ENCODE data around the gene PAM16.
"Not testable (repeated sequence)": the region's sequence is repeated elsewhere in the genome, so short reads cannot be mapped to it uniquely, and the experiment has no call there.

The PAM16 gene

DNA sequence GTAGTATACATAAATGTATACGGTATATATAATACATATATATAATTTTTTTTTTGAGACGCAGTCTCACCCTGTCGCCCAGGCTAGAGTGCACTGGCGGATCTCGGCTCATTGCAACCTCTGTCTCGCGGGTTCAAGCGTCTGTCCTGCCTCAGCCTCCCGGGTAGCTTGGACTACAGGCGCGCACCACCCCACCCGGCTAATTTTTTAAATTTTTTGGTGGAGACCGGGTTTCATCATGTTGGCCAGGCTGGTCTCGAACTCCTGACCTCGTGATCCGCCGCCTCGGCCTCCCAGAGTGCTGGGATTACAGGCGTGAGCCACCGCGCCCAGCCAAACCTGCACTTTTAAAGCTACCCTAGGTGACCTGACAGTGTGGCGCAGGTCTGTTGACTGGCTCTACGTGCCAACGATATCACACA, 745 bp downstream of the PAM16 start:
- no peak for DNase-seq

DNA sequence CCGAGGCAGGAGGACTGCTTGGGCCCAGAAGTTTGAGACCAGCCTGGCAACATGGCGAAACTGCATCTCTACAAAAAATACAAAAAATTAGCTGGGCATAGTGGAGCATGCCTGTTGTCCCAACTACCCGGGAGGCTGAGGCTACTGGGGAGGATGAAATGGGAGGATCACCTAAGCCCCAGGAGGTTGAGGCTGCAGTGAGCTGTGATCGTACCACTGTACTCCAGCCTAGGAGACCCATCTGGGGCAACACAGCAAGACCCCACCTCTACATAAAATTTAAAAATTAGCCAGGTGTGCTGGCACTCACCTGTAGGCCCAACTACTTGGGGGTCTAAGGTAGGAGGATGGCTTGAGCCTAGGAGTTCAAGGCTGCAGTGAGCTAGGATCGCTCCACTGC, 1.8 kb downstream of the PAM16 start:
- DNase-seq = no peak

DNA sequence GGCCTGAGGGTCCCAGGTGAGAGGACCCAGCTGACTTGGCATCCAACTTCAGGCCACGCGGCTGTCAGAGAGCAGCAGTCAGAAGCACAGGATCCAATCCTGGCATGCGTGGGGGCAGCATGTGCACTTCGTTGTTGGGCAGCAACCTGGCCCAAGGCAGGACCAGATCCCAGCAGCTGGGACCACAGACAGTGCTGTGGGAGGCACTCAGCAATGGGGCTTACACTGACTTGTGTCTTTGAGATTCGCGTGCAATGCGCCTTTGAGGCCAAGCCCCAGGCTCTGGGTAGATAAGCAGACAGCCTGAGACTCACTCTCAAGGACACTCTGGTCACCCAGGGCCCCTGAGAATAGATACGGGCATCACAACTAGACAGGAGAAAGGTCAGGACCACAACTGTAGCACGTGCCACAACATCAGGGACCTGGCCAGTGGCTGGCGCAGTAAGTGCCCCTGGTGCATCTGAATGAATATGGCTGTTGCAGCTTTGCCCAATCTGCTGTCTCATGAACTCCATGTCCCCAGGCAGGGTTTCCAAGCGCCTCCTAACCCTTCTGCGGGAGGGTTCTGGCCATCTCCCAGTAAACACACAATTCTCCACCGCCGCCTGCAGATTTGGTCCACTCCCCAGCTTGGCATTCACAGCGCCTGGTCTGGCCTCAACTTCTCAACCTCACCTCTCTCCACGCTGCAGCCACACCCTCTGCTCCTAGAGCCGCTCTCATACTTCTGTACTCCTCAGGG, 3.2 kb downstream of the PAM16 start:
- no peak for DNase-seq

DNA sequence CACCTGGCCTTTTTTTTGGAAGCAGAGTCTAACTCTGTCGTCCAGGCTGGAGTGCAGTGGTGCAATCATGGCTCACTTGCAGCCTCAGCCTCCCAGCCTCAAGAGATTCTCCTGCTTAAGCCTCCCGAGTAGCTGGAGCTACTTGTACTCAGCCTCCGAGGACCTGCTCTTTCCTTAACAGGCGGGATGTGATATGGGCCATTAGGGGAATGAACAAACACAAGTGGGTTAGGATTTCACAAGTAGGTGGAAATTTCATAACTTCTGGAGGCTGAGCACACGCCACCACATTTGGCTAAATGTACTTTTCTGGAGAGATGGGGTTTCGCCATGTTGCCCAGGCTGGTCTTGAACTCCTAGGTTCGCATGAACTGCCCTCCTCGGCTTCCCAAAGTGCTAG, 4.1 kb downstream of the PAM16 start:
- no peak for DNase-seq

DNA sequence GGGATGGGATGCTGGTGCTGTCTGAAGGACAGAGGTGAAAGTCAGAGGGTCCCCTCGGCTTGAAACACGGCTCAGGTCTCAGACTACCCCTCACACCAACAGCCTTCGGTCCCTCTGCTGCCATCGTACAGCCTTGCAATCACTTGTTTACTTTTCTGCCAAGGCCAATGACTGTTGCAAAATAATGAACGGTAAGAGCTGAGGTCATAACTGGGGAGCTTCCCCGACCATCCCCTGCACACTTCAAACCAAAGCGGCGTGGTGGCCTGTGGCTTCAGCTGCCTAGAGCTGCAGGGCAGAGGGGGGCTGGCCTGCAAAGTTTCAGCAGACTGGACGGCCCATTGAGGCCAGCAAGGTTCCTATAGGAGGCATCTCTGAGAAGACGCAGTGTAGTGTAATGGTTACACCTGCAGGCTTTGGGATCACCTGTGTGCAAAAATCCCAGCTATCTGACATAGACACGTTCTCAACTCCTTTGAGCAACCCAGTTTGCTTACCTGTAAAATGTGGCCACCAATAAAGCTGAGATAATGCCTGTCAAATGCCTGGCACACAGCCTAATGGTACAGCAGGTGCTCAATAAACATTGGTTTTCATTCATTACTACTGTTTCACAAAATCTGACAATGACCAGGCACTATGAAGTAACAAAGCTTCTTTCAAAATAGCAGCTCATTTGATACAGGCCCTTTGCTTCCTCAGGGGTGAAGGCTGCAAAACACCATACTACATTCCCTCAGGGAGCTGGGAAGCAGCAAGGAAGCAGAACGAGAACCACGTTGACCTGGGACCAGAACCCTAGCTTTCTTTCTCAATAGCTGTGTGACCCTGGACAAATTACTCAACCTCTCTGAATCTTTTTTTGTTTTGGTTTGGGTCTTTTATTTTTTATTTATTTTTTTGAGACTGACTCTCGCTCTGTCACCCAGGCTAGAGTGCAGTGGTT, 5.0 kb downstream of the PAM16 start:
- no peak for DNase-seq

DNA sequence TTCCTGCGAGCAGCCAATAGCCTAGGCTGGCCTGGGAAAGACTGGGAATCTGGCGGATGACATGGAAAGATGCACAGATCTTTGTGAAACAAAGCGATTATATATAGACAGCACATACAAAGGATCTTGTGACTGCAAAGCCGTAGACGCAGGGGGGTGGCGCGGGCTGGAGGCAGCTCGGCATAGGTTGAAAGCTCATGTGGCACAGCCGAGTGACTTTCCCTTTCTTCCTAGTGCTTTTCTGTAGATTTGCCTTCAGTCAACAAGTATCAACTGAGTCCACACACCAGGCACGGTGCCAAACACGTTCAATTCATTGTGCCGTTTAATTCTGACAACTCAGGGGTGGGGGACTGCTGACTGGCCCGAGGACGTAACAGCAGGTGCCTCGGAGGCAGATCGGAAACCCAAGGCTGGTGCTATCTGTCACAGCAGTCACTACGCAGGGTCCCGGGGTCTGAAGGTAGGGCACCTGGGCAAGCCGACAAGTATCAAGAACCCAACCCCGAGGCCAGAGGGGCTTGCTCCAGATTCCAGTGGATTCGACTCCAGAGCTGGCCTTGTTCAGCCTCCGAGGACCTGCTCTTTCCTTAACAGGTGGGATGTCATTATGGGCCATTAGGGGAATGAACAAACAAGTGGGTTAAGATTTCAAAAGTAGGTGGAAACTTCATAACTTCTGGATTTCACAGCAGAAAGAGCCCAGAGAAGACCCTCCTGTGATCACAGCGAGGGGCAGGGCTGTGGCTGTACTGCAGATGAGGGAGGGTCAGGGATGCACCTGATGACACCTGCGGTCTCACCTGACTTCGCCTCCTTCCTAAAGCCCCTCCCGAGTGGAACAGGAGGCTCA, 5.9 kb downstream of the PAM16 start:
- no peak for DNase-seq

DNA sequence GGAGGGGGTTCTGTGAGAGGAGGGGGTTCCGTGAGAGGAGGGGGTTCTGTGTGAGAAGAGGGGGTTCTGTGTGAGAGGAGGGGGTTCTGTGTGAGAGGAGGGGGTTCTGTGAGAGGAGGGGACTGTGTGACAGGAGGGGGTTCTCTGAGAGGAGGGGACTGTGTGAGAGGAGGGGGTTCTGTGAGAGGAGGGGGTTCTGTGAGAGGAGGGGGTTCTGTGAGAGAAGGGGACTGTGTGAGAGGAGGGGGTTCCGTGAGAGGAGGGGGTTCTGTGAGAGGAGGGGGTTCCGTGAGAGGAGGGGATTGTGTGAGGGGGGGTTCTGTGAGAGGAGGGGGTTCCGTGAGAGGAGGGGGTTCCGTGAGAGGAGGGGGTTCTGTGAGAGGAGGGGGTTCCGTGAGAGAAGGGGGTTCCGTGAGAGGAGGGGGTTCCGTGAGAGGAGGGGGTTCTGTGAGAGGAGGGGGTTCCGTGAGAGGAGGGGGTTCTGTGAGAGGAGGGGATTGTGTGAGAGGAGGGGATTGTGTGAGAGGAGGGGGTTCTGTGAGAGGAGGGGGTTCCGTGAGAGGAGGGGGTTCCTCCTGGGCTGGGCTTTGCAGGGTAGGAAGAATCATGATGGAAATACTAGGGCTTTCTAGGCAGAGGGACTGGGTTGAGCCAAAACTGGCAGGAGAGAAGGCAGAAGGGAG, 6.7 kb downstream of the PAM16 start:
- not testable (repeated sequence) for DNase-seq

DNA sequence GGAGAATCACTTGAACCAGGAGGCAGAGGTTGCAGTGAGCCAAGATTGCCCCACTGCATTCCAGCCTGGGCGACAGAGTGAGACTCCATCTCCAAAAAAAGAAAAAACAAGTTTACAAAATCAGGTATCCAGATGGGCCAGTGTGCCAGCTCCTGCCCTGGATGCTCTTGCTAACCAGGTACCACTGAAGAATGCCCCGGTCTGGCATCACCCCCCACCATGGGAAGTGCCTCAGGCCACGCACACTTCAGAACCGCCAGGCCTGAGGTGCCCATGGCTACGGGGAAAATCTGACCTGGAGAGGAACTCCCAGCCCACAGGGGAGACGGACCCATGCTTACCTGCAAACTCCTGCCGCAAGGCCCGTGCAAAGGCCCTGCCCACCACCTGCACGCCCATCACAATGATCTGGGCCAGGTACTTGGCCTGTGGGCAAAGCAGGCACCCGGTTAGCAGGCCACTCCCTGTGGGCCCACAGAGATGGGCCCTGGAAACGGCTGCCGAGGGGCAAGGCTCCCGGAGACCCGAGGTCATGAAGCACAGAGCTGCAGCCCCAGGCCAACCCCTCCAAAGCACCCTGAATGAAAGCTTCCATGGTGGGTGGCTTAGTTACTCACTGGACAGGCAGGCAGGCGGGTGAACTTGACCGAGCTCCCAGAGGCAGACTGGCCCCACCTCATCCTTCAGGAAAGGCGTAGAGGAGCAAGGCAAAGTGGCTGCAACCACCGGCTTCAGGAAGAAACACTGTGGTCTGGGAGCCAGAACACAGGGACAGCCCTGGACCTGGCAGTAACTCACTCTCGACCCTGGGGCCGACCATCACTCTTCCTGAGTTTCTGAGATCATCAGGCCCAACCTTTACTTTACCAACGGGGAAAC, 8.0 kb downstream of the PAM16 start:
- DNase-seq = no peak

DNA sequence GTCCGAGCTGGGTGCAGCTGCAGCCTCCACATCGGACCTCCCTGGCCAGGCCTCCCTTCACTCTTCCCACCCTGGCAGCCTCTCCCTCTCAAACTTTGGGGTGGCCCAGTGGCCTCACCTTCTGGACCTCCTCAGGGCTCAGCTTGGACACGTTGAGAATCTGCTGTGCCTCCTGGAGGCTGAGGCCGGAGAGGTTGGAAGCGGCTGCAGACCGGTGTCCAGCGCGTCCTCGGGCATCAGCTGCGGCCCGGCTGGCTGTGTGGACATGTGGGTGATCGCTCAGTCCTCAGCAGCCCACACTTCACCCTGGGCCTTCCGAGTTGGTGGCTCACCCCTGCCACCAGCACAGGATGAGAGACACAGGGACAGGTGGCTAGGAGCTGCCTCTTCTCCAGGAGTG, 9.9 kb downstream of the PAM16 start:
- no peak for DNase-seq

DNA sequence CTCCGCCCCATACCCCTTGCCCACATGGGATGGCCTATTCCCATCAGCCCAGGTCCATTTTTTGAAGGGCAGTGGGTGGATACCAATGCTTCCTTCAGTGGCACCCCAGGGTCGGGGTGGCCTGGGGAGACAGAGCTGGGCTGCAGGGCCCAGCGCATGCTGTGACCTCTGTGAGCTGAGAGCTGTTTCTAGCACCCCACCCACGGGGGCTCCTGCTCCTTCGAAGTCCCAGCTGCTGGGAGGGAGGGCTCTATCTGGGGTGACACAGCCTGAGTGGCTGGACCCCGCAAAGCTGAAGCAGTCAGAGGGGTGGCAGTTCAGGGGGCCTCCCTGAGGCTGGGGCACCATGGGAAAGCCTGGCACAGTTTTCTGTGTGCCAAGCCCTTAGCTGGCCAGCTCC, 10.7 kb downstream of the PAM16 start:
- DNase-seq = no peak

DNA sequence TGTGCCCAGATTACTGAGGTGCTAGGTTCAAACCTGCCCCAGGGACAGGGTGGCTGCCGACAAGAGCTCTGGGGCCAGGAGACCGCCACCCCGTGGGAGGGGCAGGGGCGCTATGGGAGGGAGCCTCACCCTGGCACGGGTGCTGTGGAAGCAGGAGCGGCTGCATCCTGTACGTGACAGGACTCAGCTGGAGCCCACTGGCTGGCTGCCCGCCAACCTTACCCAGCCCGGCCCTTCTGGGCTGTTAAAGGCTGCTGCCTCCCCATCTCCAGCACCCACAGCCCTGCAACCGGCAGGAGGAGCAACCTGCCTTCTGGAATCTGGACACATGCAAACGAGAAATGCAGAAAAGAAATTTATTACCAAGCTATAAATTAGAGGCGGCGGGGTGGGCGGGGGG, 11.2 kb downstream of the PAM16 start:
- DNase-seq = no peak

DNA sequence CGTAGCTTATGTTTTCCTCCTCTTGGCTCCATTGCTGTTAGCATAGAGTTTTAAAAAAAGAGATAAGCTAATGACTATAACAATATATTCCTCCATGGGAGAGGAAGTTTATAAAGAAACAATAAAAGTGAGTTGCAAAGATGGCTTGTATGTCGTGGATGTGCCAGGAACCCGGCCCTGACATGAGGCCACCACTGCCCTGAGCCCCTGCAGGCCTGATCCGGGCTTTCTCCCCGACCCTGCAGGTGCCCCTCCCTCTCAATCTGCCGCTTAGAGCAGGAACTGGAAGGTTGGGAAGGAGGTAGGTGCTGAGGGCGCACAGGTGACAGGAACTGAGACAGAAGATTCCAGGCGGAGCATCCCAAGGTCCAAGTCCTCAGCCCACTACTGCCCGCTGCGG, 11.7 kb downstream of the PAM16 start:
- DNase-seq = no peak

DNA sequence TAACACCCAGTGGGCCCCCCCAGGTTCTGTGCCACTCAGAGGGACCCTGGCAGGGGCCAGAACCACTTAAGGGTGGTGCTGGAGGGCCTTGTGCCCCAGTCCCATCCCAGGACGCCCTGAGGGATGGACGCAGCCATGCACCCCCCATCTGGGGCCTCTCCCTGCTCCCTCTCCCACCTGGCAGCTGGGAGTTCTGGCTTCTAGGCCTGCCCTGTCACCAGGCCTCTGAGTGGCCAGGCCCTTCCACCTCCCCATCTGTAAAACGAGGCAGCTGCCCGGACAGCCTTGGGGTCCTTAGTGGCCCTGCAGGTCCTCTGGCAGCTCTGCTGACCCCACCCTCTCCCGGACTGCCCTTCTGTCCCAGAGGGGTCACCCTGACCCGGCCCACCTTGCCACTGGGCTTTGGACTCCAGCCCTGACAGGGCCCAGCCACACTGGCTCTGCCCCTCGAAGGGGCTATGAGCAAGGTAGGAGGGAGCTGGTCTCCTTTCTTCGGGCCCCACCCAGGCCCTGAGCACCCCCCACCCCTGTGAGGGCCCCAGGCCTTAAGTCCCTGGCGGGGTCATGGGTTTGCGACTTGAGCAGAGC, 12.3 kb downstream of the PAM16 start:
- no peak for DNase-seq

DNA sequence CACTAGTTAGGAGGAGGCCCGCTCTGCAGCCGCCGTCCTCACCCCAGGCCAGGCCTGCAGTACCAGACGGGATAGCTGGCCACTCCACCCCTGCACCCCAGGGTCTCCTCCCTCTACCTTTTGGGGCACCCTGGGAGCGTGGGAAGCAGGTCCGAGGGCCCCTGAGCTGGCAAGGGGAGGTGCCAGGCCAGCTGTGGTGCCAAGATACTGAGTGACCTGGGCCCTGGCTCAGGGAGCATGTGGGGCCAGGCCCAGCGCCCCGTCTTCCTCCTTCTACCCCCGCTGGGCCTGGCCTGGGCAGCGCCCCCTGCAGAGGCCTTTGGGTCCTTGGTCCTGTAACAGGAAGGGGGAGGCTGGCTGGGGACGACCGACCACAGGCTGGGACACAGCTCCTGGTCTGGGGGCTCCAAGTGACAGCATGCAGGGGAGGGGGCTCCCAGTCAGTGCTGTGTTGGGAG, 13.0 kb downstream of the PAM16 start:
- no peak for DNase-seq

DNA sequence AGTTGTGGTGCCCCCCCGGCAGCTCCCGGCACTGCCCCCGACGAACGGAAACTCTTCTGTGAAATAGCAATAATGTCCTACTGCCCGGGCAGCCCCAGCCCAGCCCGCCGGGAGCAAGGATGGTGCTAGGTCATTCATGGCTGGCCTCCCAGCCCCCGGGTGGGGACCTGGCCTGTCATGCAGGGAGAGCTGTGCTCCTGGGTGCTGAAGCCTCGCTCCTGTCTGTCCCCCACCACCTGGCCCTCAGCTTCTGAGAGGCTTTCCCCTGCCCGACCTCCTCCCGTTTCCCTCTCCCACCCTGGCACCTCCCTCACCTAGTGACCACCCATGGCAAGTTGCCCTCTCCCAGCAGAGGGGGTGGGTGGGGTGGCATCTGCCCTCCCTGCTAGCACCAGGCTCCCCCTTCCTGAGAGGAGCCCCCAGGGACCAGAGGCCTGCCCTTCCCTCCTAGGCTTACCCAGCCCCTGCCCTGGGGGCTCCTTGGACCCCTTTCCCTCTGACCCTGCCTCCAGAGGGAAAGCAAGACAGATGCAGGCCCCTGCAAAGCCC, 13.5 kb downstream of the PAM16 start:
- DNase-seq = no peak

DNA sequence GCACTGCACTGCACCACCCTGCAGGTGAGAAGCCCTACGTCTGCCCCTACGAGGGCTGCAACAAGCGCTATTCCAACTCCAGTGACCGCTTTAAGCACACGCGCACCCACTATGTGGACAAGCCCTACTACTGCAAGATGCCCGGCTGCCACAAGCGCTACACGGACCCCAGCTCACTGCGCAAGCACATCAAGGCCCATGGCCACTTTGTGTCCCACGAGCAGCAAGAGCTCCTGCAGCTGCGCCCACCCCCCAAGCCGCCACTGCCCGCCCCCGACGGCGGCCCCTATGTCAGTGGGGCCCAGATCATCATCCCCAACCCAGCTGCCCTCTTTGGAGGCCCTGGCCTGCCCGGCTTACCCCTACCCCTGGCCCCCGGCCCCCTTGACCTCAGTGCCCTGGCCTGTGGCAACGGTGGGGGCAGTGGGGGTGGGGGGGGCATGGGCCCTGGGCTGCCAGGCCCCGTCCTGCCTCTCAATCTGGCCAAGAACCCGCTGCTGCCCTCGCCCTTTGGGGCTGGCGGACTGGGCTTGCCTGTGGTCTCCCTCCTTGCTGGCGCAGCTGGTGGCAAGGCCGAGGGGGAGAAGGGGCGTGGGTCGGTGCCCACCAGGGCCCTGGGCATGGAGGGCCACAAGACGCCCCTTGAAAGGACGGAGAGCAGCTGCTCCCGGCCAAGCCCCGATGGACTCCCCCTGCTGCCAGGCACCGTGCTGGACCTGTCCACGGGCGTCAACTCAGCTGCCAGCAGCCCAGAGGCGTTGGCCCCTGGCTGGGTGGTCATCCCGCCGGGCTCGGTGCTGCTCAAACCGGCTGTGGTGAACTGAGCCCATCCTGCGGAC, 14.2 kb downstream of the PAM16 start:
- no peak for DNase-seq

DNA sequence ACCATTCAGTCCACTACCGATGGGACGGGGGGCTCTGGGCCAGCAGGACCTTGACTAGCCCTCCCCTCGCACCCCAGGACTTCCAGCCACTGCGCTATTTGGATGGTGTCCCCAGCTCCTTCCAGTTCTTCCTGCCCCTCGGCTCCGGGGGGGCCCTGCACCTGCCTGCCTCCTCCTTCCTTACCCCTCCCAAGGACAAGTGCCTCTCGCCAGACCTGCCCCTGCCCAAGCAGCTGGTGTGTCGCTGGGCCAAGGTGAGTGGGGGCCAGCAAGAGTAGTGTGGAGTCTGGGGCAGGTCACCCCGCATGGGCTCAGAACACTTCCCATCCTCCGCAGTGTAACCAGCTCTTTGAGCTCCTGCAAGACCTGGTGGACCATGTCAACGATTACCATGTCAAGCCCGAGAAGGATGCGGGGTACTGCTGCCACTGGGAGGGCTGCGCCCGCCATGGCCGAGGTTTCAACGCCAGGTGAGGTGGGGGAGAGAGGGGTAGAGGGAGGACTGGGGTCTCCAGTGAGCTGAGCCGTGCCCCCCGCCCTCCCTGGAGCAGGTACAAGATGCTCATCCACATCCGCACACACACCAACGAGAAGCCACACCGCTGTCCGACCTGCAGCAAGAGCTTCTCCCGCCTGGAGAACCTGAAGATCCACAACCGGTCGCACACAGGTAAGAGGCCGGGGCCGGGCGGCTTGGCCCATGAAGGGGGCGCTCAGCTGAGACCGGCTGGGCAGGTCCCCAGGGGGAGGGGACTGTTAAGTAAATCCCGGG, 16.2 kb downstream of the PAM16 start:
- no peak for DNase-seq

DNA sequence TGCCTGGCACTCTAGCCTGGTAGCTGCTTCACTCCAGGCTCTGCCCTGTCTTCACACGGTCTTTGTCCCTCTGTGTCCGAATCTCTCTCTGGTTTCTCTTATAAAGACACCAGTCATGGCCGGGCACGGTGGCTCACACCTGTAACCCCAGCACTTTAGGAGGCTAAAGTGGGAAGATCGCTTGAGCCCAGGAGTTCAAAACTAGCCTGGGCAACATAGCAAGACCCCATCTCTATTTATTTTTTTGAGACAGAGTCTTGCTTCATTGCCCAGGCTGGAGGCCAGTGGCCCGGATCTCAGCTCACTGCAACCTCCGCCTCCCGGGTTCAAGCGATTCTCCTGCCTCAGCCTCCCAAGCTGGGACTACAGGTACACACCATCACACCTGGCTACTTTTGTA, 17.4 kb downstream of the PAM16 start:
- not testable (repeated sequence) for DNase-seq

DNA sequence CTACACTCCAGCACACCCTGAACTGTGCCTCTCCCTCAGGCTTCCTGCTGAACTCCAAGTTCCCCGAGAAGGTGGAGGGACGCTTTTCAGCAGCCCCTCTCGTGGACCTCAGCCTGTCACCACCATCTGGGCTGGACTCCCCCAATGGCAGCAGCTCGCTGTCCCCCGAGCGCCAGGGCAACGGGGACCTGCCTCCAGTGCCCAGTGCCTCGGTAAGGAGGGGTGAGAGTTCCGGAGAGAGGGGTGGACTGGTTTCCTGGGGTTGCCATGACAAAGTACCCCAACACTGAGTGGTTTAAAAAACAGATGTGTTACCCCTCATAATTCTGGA, 17.8 kb downstream of the PAM16 start:
- DNase-seq = no peak

All from NCI-H226 (cell line).